HepG2 (cell line): ENCODE results near the gene CA10. TPM values are rescaled to one million over a fixed set of nuclear protein-coding genes. Genes with fewer than 3 reads are reported as not detected.

Source experiments
- ATAC-seq: fragments of 200-7000 bp; cut with Tn5 transposase; 3 replicates; pipeline ENCODE4 v1.9.1; 2020; ENCODE audit warnings: mild to moderate bottlenecking, moderate library complexity
- BruUV-seq: library from RNA; stranded (reverse); fragments of 400-500 nt; replicated peaks from 2 replicates; lab custom pipeline; 2021; lab: Mats Ljungman, UMichigan
- CTCF ChIA-PET: fragments of 300-600 bp; formaldehyde crosslinking; extraction: SDS; loops from one replicate; lab custom pipeline; 2021; ENCODE audit warnings: low total read pairs, inconsistent platforms, low intra/inter-chr PET ratio; lab: Yijun Ruan, JAX
- POLR2A ChIA-PET: fragments of 350-600 bp; sonication (Branson Sonifier 250); formaldehyde crosslinking; loops from one replicate; lab custom pipeline; 2020; ENCODE audit warnings: antibody characterized with exemption, inconsistent platforms; lab: Yijun Ruan, JAX
- DNase-seq: peaks from one replicate; pipeline ENCODE4 v3.0.0-alpha.2; 2015; ENCODE audit warnings: low spot score
- FAIRE-seq: peaks from 3 replicates; lab custom pipeline; 2011; peaks lifted over from hg19 to GRCh38; lab: Jason Lieb, UNC
- H2AFZ ChIP-seq: one replicate; pipeline ENCODE4 v1.6.1; 2011; ENCODE audit warnings: low read length, inconsistent platforms
- H3K27ac ChIP-seq: fragments of 300-600 bp; 3 replicates; pipeline ENCODE4 v1.8.0; 2011; ENCODE audit warnings: mixed run types, mild to moderate bottlenecking, mixed read lengths, low read length, inconsistent platforms; ENCODE audit not compliant: insufficient read depth; ENCODE audit errors: extremely low read length
- H3K27me3 ChIP-seq, 2 experiments: fragments of 200-600 bp in 1 of 2; 2 replicates in 1 of 2; 3 replicates in 1 of 2; pipeline versions ENCODE4 v1.6.0 to v1.8.0; 2011; ENCODE audit warnings: low read length in 2 of 2, mild to moderate bottlenecking in 2 of 2, moderate library complexity in 2 of 2, inconsistent platforms in 1 of 2; ENCODE audit not compliant: insufficient read depth in 2 of 2, control insufficient read depth in 1 of 2
- H3K36me3 ChIP-seq, 2 experiments: fragments of 200-600 bp in 1 of 2; replicated peaks in 1 of 2; 2 replicates in 1 of 2; 3 replicates in 1 of 2; pipeline versions ENCODE4 v1.5.1 to v1.8.0; 2011; ENCODE audit warnings: low read length in 2 of 2, inconsistent platforms in 1 of 2; ENCODE audit not compliant: insufficient read depth in 2 of 2, control insufficient read depth in 1 of 2
- H3K4me1 ChIP-seq: 2 replicates; pipeline ENCODE4 v1.5.1; 2012; ENCODE audit warnings: low read length, inconsistent platforms; ENCODE audit not compliant: insufficient read depth
- H3K4me2 ChIP-seq: 2 replicates; pipeline ENCODE4 v1.6.0; 2011; ENCODE audit warnings: low read depth, low read length, inconsistent platforms
- H3K4me3 ChIP-seq, 3 experiments: fragments of 200-600 bp in 1 of 3; sonication (generic), shearing (Covaris generic) in 1 of 3; replicated peaks in 1 of 3; 2 replicates each; pipeline ENCODE4 v1.5.1; 2011 to 2016; ENCODE audit warnings: low read length in 3 of 3, inconsistent platforms in 2 of 3, low read depth in 2 of 3, mild to moderate bottlenecking in 2 of 3, control low read depth in 1 of 3, mixed read lengths in 1 of 3; ENCODE audit not compliant: insufficient read depth in 1 of 3
- H3K79me2 ChIP-seq: one replicate; pipeline ENCODE4 v1.6.1; 2011; ENCODE audit warnings: low read length, inconsistent platforms; ENCODE audit not compliant: insufficient read depth
- H3K9ac ChIP-seq: 2 replicates; pipeline ENCODE4 v1.6.0; 2011; ENCODE audit warnings: mild to moderate bottlenecking, low read depth, low read length, inconsistent platforms; ENCODE audit not compliant: insufficient read depth
- H3K9me3 ChIP-seq: 2 replicates; pipeline ENCODE4 v1.5.1; 2012; ENCODE audit warnings: mild to moderate bottlenecking, low read length
- H4K20me1 ChIP-seq: 2 replicates; pipeline ENCODE4 v1.6.0; 2011; ENCODE audit warnings: inconsistent platforms, mild to moderate bottlenecking, low read length, moderate library complexity; ENCODE audit not compliant: insufficient read depth
- JUN ChIP-seq: sonication (generic); formaldehyde crosslinking; IDR thresholded peaks from 2 replicates; pipeline ENCODE4 v1.4.0; 2020; ENCODE audit warnings: mild to moderate bottlenecking, missing genetic modification reagents
- KLF15 ChIP-seq: sonication (generic); formaldehyde crosslinking; IDR thresholded peaks from 2 replicates; pipeline ENCODE4 v1.8.1; 2023; ENCODE audit warnings: borderline replicate concordance, mild to moderate bottlenecking, inconsistent platforms, missing genetic modification reagents, mixed read lengths
- KLF16 ChIP-seq, 2 experiments: sonication (generic) in 1 of 2; formaldehyde crosslinking in 1 of 2; IDR thresholded peaks; 2 replicates each; pipeline versions ENCODE4 v1.6.1 to v1.8.0; 2016 to 2023; ENCODE audit warnings: missing genetic modification reagents in 2 of 2, missing compliant biosample characterization in 1 of 2
- NFRKB ChIP-seq: fragments of 450-650 bp; IDR thresholded peaks from 2 replicates; pipeline ENCODE4 v1.6.1; 2017
- RAD21 ChIP-seq: fragments of 450-650 bp; formaldehyde crosslinking; IDR thresholded peaks from 2 replicates; pipeline ENCODE4 v1.5.0; 2020; ENCODE audit warnings: mild to moderate bottlenecking
- RXRA ChIP-seq: sonication (generic); formaldehyde crosslinking; IDR thresholded peaks from 2 replicates; pipeline ENCODE4 v1.5.1; 2020; ENCODE audit warnings: missing genetic modification reagents
- THAP9 ChIP-seq: sonication (generic); formaldehyde crosslinking; IDR thresholded peaks from 2 replicates; pipeline ENCODE4; 2020; ENCODE audit warnings: missing genetic modification reagents, mild to moderate bottlenecking, borderline replicate concordance
- ZIK1 ChIP-seq: sonication (generic); formaldehyde crosslinking; IDR thresholded peaks from 2 replicates; pipeline ENCODE4 v1.5.0; 2020; ENCODE audit warnings: mild to moderate bottlenecking, low read depth, missing genetic modification reagents, borderline replicate concordance
- ZNF224 ChIP-seq: sonication (generic); formaldehyde crosslinking; IDR thresholded peaks from 2 replicates; pipeline ENCODE4 v1.5.0; 2020; ENCODE audit warnings: mild to moderate bottlenecking, missing genetic modification reagents
- ZNF30 ChIP-seq: sonication (generic); formaldehyde crosslinking; IDR thresholded peaks from 2 replicates; pipeline ENCODE4 v1.5.0; 2020; ENCODE audit warnings: mild to moderate bottlenecking, missing genetic modification reagents
- ZNF562 ChIP-seq: sonication (generic); formaldehyde crosslinking; IDR thresholded peaks from 2 replicates; pipeline ENCODE4 v1.8.0; 2022; ENCODE audit warnings: missing genetic modification reagents, borderline replicate concordance
- ZNF605 ChIP-seq: sonication (generic); formaldehyde crosslinking; IDR thresholded peaks from 2 replicates; pipeline ENCODE4 v1.8.0; 2022; ENCODE audit warnings: mild to moderate bottlenecking, missing genetic modification reagents
- whole genome bisulfite sequencing: methylation state at CpG from one replicate; pipeline ENCODE4 v1.1.6; 2017; ENCODE audit warnings: low lambda C conversion rate; 5-methylcytosine and 5-hydroxymethylcytosine counted together
- in situ Hi-C: cut with HindIII; loops from 2 replicates; pipeline ENCODE4 v1.10.0; 2017; ENCODE audit warnings: low pct_unique_long_range_greater_than_20kb; ENCODE audit not compliant: extremely low pct_ligation_motif_present
- intact Hi-C: fragments of 100-400 bp; cut with micrococcal nuclease; formaldehyde crosslinking; loops from one replicate; pipeline ENCODE4 v1.10.0; 2022; ENCODE audit not compliant: unreplicated experiment
- polyA plus RNA-seq, 8 experiments: library from polyadenylated mRNA; depleted of rRNA in 3 of 8; stranded (reverse) in 7 of 8; unstranded in 1 of 8; fragments of >200 nt; fragmentation: Illumina TruSeq in 4 of 8; extraction: Trizol in 4 of 8; gene quantifications; 2 replicates each; pipeline versions ENCODE4 v1.2.1 to v1.2.3, GENCODE V29; 2011 to 2016; ENCODE audit warnings: low read depth in 4 of 8, missing spikeins in 1 of 8, mixed read lengths in 1 of 8; ENCODE audit not compliant: insufficient read depth in 1 of 8
- total RNA-seq, 5 experiments: library from RNA; depleted of rRNA; stranded (reverse); fragments of >200 nt; fragmentation: Illumina TruSeq; extraction: Trizol; gene quantifications; 2 replicates each; pipeline ENCODE4 v1.2.3, GENCODE V29; 2016; ENCODE audit warnings: low read depth in 1 of 5
- TF ChIP-seq, protein P1 (sequence below): sonication (generic); formaldehyde crosslinking; IDR thresholded peaks from 2 replicates; pipeline ENCODE4 v1.5.1; 2020; ENCODE audit warnings: missing genetic modification reagents, mild to moderate bottlenecking, borderline replicate concordance
- TF ChIP-seq, protein P2 (sequence below): IDR thresholded peaks from 2 replicates; pipeline ENCODE4 v1.6.1; 2016; ENCODE audit warnings: control low read depth

The CA10 gene
- total and polyA plus RNA-seq, 2 of the 13 experiments (the other 11 are each of a cell fraction or from before 2014, with no cell fraction given) = not detected

DNA sequence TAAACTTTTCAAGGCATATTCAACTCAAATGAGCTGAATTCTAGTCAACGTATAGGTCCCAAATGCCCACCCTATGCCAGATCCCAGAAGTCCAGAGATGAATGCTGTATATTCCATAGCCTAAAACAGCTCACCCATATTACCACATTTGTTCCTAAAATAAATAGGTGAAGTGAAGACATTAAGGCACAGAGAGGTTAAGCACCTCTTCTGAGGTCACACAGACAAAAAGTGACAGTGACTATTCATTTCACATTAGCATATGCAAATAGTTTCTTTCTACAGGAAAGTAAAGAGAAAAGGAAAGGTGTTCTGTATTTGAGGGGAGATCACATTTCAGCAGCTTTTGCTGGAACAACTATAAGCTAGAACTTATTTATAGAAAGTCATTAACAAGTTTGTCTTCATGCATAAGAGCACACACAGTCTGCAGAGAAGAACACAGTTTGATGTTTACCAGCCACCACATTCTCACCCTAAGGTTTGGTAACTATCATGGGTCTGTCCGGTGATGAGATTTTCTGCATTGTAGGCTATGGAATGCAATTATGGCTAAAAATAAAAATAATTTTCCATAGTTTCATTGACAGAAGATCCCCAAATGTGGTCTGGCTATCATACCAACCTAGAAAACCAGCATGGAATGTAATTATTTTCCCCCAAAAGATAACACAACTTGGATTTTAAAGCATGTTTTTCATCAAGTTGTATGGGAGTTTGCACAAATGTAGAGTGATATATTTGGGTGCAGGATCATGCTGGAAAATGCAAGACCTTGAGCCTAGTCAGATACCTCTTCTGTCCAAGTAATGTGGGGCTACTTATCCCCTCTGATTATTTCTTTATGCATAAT is 496.1 kb downstream of the CA10 start:
- TF ChIP-seq THAP9 (CRISPR knock-in tag) (no peak), KLF15 (no peak), ZIK1 (CRISPR knock-in tag) (no peak), RAD21 (CRISPR knock-in tag) (no peak), ZNF224 (CRISPR knock-in tag) (no peak), RXRA (CRISPR knock-in tag) (no peak), ZNF605 (CRISPR knock-in tag) (no peak), ZNF562 (CRISPR knock-in tag) (no peak), KLF16 (CRISPR knock-in tag; IDR thresholded peaks at IDR 0.05) (no peak), JUN (no peak), ZNF30 (no peak), NFRKB (no peak)
- TF ChIP-seq, protein P1, sequence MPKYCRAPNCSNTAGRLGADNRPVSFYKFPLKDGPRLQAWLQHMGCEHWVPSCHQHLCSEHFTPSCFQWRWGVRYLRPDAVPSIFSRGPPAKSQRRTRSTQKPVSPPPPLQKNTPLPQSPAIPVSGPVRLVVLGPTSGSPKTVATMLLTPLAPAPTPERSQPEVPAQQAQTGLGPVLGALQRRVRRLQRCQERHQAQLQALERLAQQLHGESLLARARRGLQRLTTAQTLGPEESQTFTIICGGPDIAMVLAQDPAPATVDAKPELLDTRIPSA (CRISPR knock-in tag) = no peak
- TF ChIP-seq, protein P2, sequence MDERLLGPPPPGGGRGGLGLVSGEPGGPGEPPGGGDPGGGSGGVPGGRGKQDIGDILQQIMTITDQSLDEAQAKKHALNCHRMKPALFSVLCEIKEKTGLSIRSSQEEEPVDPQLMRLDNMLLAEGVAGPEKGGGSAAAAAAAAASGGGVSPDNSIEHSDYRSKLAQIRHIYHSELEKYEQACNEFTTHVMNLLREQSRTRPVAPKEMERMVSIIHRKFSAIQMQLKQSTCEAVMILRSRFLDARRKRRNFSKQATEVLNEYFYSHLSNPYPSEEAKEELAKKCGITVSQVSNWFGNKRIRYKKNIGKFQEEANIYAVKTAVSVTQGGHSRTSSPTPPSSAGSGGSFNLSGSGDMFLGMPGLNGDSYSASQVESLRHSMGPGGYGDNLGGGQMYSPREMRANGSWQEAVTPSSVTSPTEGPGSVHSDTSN (CRISPR knock-in tag) = no peak
- TF ChIP-seq, all 625 proteins: peak for 0
- DNase-seq (no peak), FAIRE-seq (no peak), ATAC-seq (no peak)
- no TSS peak for BruUV-seq
- CTCF ChIA-PET = no interaction called here
- Histone ChIP-seq H4K20me1 (no peaks in the 10 kb centered on the region), H3K4me2 (no peak overlapping the region), H3K27me3 (no peaks in the 10 kb centered on the region), H3K9ac (no peak overlapping the region), H3K36me3 (no peaks in the 10 kb centered on the region), H3K27ac (no peak overlapping the region), H3K79me2 (no peaks in the 10 kb centered on the region), H2AFZ (no peak overlapping the region), H3K4me1 (no peaks in the 10 kb centered on the region), H3K9me3 (no peaks in the 10 kb centered on the region), H3K4me3 (no peak overlapping the region)
- POLR2A ChIA-PET = no interaction called here
- intact Hi-C loops (no loop called here), in situ Hi-C loops (no loop called here)
- 54% methylated on average over 2 of the region's 2 CpGs for WGBS
